Astrocyte of the spinal cord (primary cell): ENCODE measurements around the gene FOXN4.

Experiments used
- DNase-seq: peaks from one replicate; pipeline ENCODE4 v3.0.0; 2011; ENCODE audit warnings: low read depth, low spot score
- H3K4me3 ChIP-seq: 2 replicates; pipeline ENCODE4 v1.5.1; 2011; ENCODE audit warnings: low read depth, mild to moderate bottlenecking, low read length, moderate library complexity
- in situ Hi-C: cut with HindIII; loops from 2 replicates; pipeline ENCODE4 v1.10.0; 2017; ENCODE audit warnings: low sequenced_read_pairs
- TF ChIP-seq, protein P1 (sequence below): IDR thresholded peaks from 2 replicates; pipeline ENCODE4 v1.5.1; 2012; ENCODE audit warnings: low read depth, mild to moderate bottlenecking, low read length, inconsistent platforms

The FOXN4 gene

GRCh38 chr12:109264943-109265650 is 44.0 kb downstream of the FOXN4 start:
- TF ChIP-seq, protein P1, sequence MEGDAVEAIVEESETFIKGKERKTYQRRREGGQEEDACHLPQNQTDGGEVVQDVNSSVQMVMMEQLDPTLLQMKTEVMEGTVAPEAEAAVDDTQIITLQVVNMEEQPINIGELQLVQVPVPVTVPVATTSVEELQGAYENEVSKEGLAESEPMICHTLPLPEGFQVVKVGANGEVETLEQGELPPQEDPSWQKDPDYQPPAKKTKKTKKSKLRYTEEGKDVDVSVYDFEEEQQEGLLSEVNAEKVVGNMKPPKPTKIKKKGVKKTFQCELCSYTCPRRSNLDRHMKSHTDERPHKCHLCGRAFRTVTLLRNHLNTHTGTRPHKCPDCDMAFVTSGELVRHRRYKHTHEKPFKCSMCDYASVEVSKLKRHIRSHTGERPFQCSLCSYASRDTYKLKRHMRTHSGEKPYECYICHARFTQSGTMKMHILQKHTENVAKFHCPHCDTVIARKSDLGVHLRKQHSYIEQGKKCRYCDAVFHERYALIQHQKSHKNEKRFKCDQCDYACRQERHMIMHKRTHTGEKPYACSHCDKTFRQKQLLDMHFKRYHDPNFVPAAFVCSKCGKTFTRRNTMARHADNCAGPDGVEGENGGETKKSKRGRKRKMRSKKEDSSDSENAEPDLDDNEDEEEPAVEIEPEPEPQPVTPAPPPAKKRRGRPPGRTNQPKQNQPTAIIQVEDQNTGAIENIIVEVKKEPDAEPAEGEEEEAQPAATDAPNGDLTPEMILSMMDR = no peak
- no peak overlapping the region for H3K4me3 ChIP-seq
- in situ Hi-C loops = no loop called here
- no peak for DNase-seq

- DNase-seq = peak; percentile 30
- no peak overlapping the region for H3K4me3 ChIP-seq
- in situ Hi-C loops = no loop called here
- TF ChIP-seq, protein P1 = peak; percentile 75
These were observed 44.8 kb downstream of the FOXN4 start for GRCh38 chr12:109264095-109264942.

DNA sequence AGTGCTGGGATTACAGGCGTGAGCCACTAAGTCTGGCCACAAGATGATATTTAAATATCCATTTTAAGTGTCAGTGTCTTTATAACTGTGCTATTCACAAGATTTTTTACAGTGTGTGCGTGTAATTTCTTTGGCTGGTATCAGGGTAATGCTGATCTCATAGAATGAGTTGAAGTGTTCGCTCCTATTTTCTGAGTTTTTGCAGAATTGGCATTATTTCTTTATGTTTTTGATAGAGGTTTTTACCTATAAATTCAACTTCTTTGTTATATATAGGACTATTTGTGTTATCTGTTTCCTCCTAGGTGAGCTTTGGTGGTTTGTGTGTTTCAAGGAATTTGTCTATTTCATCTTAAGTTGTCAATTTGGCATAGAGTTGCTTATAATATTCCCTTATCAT is 45.6 kb downstream of the FOXN4 start:
- DNase-seq = no peak
- in situ Hi-C loops = no loop called here
- H3K4me3 ChIP-seq = no peak overlapping the region
- TF ChIP-seq, protein P1 = no peak

- in situ Hi-C loops = no loop called here
- no peak for DNase-seq
- H3K4me3 ChIP-seq = no peak overlapping the region
- TF ChIP-seq, protein P1 = no peak
These were observed 47.1 kb downstream of the FOXN4 start for GRCh38 chr12:109261939-109262338.

- in situ Hi-C loops = no loop called here
- no peak for DNase-seq
- TF ChIP-seq, protein P1 = no peak
- H3K4me3 ChIP-seq = no peak overlapping the region
These were observed 48.0 kb downstream of the FOXN4 start for GRCh38 chr12:109261087-109261486.

GRCh38 chr12:109259545-109259895 is 49.6 kb downstream of the FOXN4 start:
- no peak for DNase-seq
- H3K4me3 ChIP-seq = no peak overlapping the region
- TF ChIP-seq, protein P1 = no peak
- in situ Hi-C loops = no loop called here
